ENCODE measurements around the gene RALGDS.
"Not testable (repeated sequence)": the region's sequence is repeated elsewhere in the genome, so short reads cannot be mapped to it uniquely, and the experiment has no call there.

Gene RALGDS

GRCh38 chr9:133072210-133072609 is 48.8 kb downstream of the RALGDS start:
- in situ Hi-C loops (cut with MboI; ENCODE audit: low sequenced_read_pairs), result not testable (repeated sequence)

- in situ Hi-C loops (cut with MboI; ENCODE audit: low sequenced_read_pairs), result no loop called here
These were observed 49.4 kb downstream of the RALGDS start for GRCh38 chr9:133071484-133072150.

- in situ Hi-C loops (cut with MboI; ENCODE audit: low sequenced_read_pairs), result not testable (repeated sequence)
These were observed 50.1 kb downstream of the RALGDS start for GRCh38 chr9:133070985-133071384.

GRCh38 chr9:133070500-133070961 is 50.5 kb downstream of the RALGDS start:
- in situ Hi-C loops (cut with MboI; ENCODE audit: low sequenced_read_pairs), result not testable (repeated sequence)

- in situ Hi-C loops (cut with MboI; ENCODE audit: low sequenced_read_pairs), result not testable (repeated sequence)
These were observed 52.6 kb downstream of the RALGDS start for GRCh38 chr9:133068431-133068830.

- in situ Hi-C loops (cut with MboI; ENCODE audit: low sequenced_read_pairs), result no loop called here
These were observed 53.2 kb downstream of the RALGDS start for GRCh38 chr9:133067813-133068212.

GRCh38 chr9:133067006-133067405 is 54.0 kb downstream of the RALGDS start:
- in situ Hi-C loops (cut with MboI; ENCODE audit: low sequenced_read_pairs), result no loop called here

- in situ Hi-C loops (cut with MboI; ENCODE audit: low sequenced_read_pairs), result no loop called here
These were observed 54.7 kb downstream of the RALGDS start for GRCh38 chr9:133066181-133066983.

- in situ Hi-C loops (cut with MboI; ENCODE audit: low sequenced_read_pairs), result no loop called here
These were observed 56.0 kb downstream of the RALGDS start for GRCh38 chr9:133065070-133065388.

GRCh38 chr9:133064241-133065069 is 56.6 kb downstream of the RALGDS start:
- in situ Hi-C loops (cut with MboI; ENCODE audit: low sequenced_read_pairs), result no loop called here

GRCh38 chr9:133063500-133064231 is 57.4 kb downstream of the RALGDS start:
- in situ Hi-C loops (cut with MboI; ENCODE audit: low sequenced_read_pairs), result no loop called here

GRCh38 chr9:133063159-133063499 is 57.9 kb downstream of the RALGDS start:
- in situ Hi-C loops (cut with MboI; ENCODE audit: low sequenced_read_pairs), result no loop called here

- in situ Hi-C loops (cut with MboI; ENCODE audit: low sequenced_read_pairs), result not testable (repeated sequence)
These were observed 58.5 kb downstream of the RALGDS start for GRCh38 chr9:133062569-133062968.

- in situ Hi-C loops (cut with MboI; ENCODE audit: low sequenced_read_pairs), result not testable (repeated sequence)
These were observed 59.3 kb downstream of the RALGDS start, which contains the start of gene CEL for GRCh38 chr9:133061764-133062145. Gene CEL (plus strand): TSS chr9:133061981. CDS start chr9:133062003, 22 bp downstream.

GRCh38 chr9:133061019-133061763 is 59.8 kb downstream of the RALGDS start:
- in situ Hi-C loops (cut with MboI; ENCODE audit: low sequenced_read_pairs), result not testable (repeated sequence)

- in situ Hi-C loops (cut with MboI; ENCODE audit: low sequenced_read_pairs), result no loop called here
These were observed 60.6 kb downstream of the RALGDS start for GRCh38 chr9:133060417-133060841.

- in situ Hi-C loops (cut with MboI; ENCODE audit: low sequenced_read_pairs), result no loop called here
These were observed 61.4 kb downstream of the RALGDS start for GRCh38 chr9:133059623-133060022.

- in situ Hi-C loops (cut with MboI; ENCODE audit: low sequenced_read_pairs), result no loop called here
These were observed 62.3 kb downstream of the RALGDS start for GRCh38 chr9:133058550-133059320.

- in situ Hi-C loops (cut with MboI; ENCODE audit: low sequenced_read_pairs), result no loop called here
These were observed 63.0 kb downstream of the RALGDS start for GRCh38 chr9:133058071-133058470.
